Fibroblast of skin of right biceps (primary cell): ENCODE results near the gene LYSMD1.
"Not testable (repeated sequence)": the region's sequence is repeated elsewhere in the genome, so short reads cannot be mapped to it uniquely, and the experiment has no call there.

Source experiments
- DNase-seq: peaks from one replicate; pipeline ENCODE4 v3.0.0-alpha.2; 2013

Gene LYSMD1

GRCh38 chr1:151165738-151166504 lies at the start of gene LYSMD1, which contains the start of gene SCNM1:
Gene LYSMD1, minus strand, starts transcription at chr1:151165902. Its CDS starts 644 bp downstream, at chr1:151165258.
Gene SCNM1, plus strand, starts transcription at chr1:151166144. Its CDS starts 9 bp downstream, at chr1:151166153.
- peak; percentile 100 for DNase-seq

GRCh38 chr1:151213560-151213959 lies 47.9 kb upstream of the LYSMD1 start:
- no peak for DNase-seq

GRCh38 chr1:151211972-151212705 lies 46.4 kb upstream of the LYSMD1 start:
- no peak for DNase-seq

GRCh38 chr1:151210830-151211229 lies 45.1 kb upstream of the LYSMD1 start:
- DNase-seq: peak; percentile 37

- not testable (repeated sequence) for DNase-seq
Observed at GRCh38 chr1:151205381-151205965, 39.8 kb upstream of the LYSMD1 start.

- DNase-seq: peak; percentile 96
Observed at GRCh38 chr1:151199873-151200581, 34.3 kb upstream of the LYSMD1 start.

- peak; percentile 98 for DNase-seq
Observed at GRCh38 chr1:151198254-151199127, 32.8 kb upstream of the LYSMD1 start, which contains the start of gene PIP5K1A. Gene PIP5K1A, plus strand, starts transcription at chr1:151198552. Its CDS starts 445 bp downstream, at chr1:151198997.

GRCh38 chr1:151197863-151198253 lies 32.2 kb upstream of the LYSMD1 start:
- DNase-seq: no peak

GRCh38 chr1:151196292-151196800 lies 30.6 kb upstream of the LYSMD1 start:
- peak; percentile 88 for DNase-seq

GRCh38 chr1:151194894-151195594 lies 29.3 kb upstream of the LYSMD1 start:
- DNase-seq: peak; percentile 91

GRCh38 chr1:151193856-151194255 lies 28.2 kb upstream of the LYSMD1 start:
- no peak for DNase-seq

GRCh38 chr1:151193304-151193703 lies 27.6 kb upstream of the LYSMD1 start:
- no peak for DNase-seq

GRCh38 chr1:151192047-151192446 lies 26.3 kb upstream of the LYSMD1 start:
- no peak for DNase-seq

- DNase-seq: peak; percentile 91
Observed at GRCh38 chr1:151189637-151190445, 24.1 kb upstream of the LYSMD1 start, which contains the start of gene VPS72. Gene VPS72, minus strand, starts transcription at chr1:151190197. Its CDS starts 76 bp downstream, at chr1:151190121.

- not testable (repeated sequence) for DNase-seq
Observed at GRCh38 chr1:151188667-151189066, 23.0 kb upstream of the LYSMD1 start.

- DNase-seq: no peak
Observed at GRCh38 chr1:151187205-151187604, 21.5 kb upstream of the LYSMD1 start.

- no peak for DNase-seq
Observed at GRCh38 chr1:151184211-151184610, 18.5 kb upstream of the LYSMD1 start.

GRCh38 chr1:151176514-151177045 lies 10.9 kb upstream of the LYSMD1 start:
- DNase-seq: no peak

GRCh38 chr1:151175863-151176262 lies 10.2 kb upstream of the LYSMD1 start, which contains the start of gene TMOD4:
Gene TMOD4, minus strand, starts transcription at chr1:151175981. Its CDS starts 1,106 bp downstream, at chr1:151174875.
- DNase-seq: peak; percentile 15
